Calu3 (cell line): ENCODE measurements around the gene APOA1. TPM values are rescaled to one million over a fixed set of nuclear protein-coding genes. Genes with fewer than 3 reads are reported as not detected.

Experiments
- BruUV-seq: library from RNA; stranded (reverse); fragments of 400-500 nt; replicated peaks from 2 replicates; lab custom pipeline; 2021; lab: Mats Ljungman, UMichigan
- CTCF ChIA-PET: fragments of 300-600 bp; sonication (Branson Sonifier 250); formaldehyde crosslinking; loops from one replicate; lab custom pipeline; 2022; ENCODE audit warnings: antibody characterized with exemption; lab: Charles Lee
- DNase-seq: peaks from one replicate; pipeline ENCODE4 v3.0.0; 2022
- H3K27ac Mint-ChIP-seq: one replicate; pipeline ENCODE4 v1.8.0; 2022; ENCODE audit warnings: mixed read lengths; ENCODE audit not compliant: unreplicated experiment
- H3K27me3 Mint-ChIP-seq: one replicate; pipeline ENCODE4 v1.8.0; 2022; ENCODE audit warnings: mixed read lengths; ENCODE audit not compliant: unreplicated experiment
- H3K36me3 Mint-ChIP-seq: one replicate; pipeline ENCODE4 v1.8.0; 2022; ENCODE audit warnings: mild to moderate bottlenecking, moderate library complexity, mixed read lengths; ENCODE audit not compliant: insufficient read depth, unreplicated experiment
- H3K4me1 Mint-ChIP-seq: one replicate; pipeline ENCODE4 v1.8.0; 2022; ENCODE audit warnings: mild to moderate bottlenecking, low read depth, mixed read lengths; ENCODE audit not compliant: unreplicated experiment
- H3K4me3 Mint-ChIP-seq: one replicate; pipeline ENCODE4 v1.8.0; 2022; ENCODE audit warnings: mild to moderate bottlenecking, low read depth, moderate library complexity, mixed read lengths; ENCODE audit not compliant: unreplicated experiment
- H3K9me3 Mint-ChIP-seq: one replicate; pipeline ENCODE4 v1.8.0; 2022; ENCODE audit warnings: low read depth, mixed read lengths; ENCODE audit not compliant: unreplicated experiment
- intact Hi-C: fragments of 100-400 bp; cut with micrococcal nuclease; formaldehyde crosslinking; loops from one replicate; pipeline ENCODE4 v1.10.0; 2022; ENCODE audit not compliant: unreplicated experiment
- total RNA-seq: library from RNA; stranded (reverse); gene quantifications from 2 replicates; pipeline ENCODE4 v1.2.3, GENCODE V29; 2022
- TF ChIP-seq, protein P1 (sequence below): fragments of 200-600 bp; IDR thresholded peaks from one replicate; pipeline ENCODE4 v1.8.0; 2022; ENCODE audit warnings: antibody characterized with exemption; ENCODE audit not compliant: unreplicated experiment

Gene APOA1
- total RNA-seq, 1 experiment from 2014 or later, result not detected

DNA sequence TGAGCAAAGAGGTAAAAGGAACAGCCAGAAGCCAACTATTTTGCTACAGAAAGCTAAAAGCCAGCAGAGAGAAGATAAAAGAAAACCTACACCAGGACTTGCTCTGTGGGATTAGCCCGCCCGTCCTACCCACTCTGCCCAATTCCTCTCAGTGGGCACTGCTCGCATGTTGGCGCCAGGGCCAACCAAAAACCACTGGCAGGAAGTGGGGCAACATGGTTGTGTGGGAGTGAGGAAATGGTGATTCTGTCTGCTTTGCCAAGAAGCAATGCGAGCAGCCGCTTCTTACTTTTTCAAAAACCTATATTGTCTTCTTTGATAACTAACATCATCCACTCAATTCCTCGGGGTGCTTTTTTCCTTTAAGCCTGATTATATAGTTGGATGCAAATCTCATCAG lies 14.2 kb upstream of the APOA1 start:
- Mint-ChIP-seq H3K4me1 (peaks cover 8% of the 10 kb centered on the region), H3K36me3 (no peaks in the 10 kb centered on the region), H3K9me3 (no peaks in the 10 kb centered on the region), H3K4me3 (no peak overlapping the region), H3K27me3 (no peaks in the 10 kb centered on the region), H3K27ac (no peak overlapping the region)
- DNase-seq, result no peak
- TF ChIP-seq, protein P1, sequence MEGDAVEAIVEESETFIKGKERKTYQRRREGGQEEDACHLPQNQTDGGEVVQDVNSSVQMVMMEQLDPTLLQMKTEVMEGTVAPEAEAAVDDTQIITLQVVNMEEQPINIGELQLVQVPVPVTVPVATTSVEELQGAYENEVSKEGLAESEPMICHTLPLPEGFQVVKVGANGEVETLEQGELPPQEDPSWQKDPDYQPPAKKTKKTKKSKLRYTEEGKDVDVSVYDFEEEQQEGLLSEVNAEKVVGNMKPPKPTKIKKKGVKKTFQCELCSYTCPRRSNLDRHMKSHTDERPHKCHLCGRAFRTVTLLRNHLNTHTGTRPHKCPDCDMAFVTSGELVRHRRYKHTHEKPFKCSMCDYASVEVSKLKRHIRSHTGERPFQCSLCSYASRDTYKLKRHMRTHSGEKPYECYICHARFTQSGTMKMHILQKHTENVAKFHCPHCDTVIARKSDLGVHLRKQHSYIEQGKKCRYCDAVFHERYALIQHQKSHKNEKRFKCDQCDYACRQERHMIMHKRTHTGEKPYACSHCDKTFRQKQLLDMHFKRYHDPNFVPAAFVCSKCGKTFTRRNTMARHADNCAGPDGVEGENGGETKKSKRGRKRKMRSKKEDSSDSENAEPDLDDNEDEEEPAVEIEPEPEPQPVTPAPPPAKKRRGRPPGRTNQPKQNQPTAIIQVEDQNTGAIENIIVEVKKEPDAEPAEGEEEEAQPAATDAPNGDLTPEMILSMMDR, result no peak
- no TSS peak for BruUV-seq
- CTCF ChIA-PET, result no interaction called here
- intact Hi-C loops, result no loop called here

DNA sequence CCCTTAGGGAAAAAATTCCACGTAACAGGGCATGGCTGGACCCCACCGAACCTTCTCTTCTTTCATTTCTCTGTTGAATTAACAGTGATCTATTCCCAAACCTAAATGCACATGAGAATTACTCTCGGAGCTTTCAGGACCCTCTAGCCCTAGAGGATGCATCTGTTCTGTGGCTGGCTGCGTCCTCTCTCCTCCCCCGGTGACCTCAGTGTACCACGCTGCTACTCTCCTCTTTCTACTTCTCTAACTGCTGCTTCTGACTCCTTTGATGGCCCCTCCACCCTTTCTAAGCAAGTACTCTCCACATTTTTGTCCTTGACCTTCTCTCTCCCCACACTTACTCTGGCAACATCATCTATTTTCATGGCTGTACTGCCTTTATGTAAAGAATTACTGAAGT lies 12.1 kb upstream of the APOA1 start:
- BruUV-seq, result no TSS peak
- intact Hi-C loops, result no loop called here
- DNase-seq, result no peak
- Mint-ChIP-seq H3K27ac (no peak overlapping the region), H3K4me3 (no peak overlapping the region), H3K27me3 (no peaks in the 10 kb centered on the region), H3K36me3 (no peaks in the 10 kb centered on the region), H3K4me1 (peaks cover 8% of the 10 kb centered on the region), H3K9me3 (no peaks in the 10 kb centered on the region)
- TF ChIP-seq, protein P1, result no peak
- CTCF ChIA-PET, result no interaction called here

DNA sequence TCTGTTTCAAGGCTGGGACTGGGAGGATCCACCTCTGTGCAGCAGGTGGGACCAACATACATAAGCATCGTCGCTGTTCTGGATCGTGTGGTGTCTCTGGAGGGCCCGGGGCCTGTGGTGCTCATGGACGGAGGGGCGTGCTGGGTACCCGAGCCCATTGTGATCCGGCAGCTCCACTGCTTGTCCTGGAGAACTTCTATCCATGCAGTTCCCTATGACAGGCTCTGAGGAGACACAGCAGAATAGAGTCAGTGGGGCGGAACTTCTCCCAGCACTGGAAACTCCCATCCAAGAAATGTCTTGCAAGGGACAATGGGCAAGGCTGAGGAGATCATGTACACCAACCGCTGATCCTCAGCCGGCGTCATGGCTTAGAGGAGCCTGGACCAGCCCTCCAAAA lies 11.6 kb upstream of the APOA1 start:
- intact Hi-C loops, result no loop called here
- no peaks in the 10 kb centered on the region for H3K36me3 Mint-ChIP-seq

DNA sequence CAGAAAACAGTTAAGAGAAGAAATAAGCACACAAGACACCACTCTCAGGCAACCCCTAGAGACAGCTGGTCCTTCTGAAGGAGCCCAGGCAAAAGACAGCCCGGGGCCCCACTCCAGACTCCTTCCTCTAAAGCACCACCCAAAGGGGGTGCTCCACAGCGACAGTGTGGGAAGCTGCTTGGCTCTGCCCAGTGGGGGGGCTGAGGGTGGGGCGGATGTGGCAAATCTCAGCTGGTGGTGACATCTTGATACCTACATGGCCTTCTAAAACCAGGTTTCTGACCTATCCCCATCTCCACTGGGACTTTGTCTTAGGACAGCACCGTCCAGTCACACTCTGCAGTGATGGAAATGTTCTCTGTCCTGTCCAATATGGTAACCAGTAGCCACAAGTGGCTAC lies 10.2 kb upstream of the APOA1 start:
- Mint-ChIP-seq H3K4me3 (no peak overlapping the region), H3K27me3 (no peaks in the 10 kb centered on the region), H3K4me1 (peaks cover 4% of the 10 kb centered on the region), H3K27ac (no peak overlapping the region), H3K9me3 (no peaks in the 10 kb centered on the region), H3K36me3 (peaks cover 5% of the 10 kb centered on the region)
- intact Hi-C loops, result no loop called here
- no TSS peak for BruUV-seq
- TF ChIP-seq, protein P1, result no peak
- no peak for DNase-seq
- CTCF ChIA-PET, result no interaction called here

More for the DNA sequence above, 11.6 kb upstream of the APOA1 start:
- CTCF ChIA-PET, result no interaction called here
- no peaks in the 10 kb centered on the region for H3K9me3 Mint-ChIP-seq
- H3K4me1 Mint-ChIP-seq, result peaks cover 8% of the 10 kb centered on the region
- TF ChIP-seq, protein P1, result no peak
- no peak for DNase-seq
- no peaks in the 10 kb centered on the region for H3K27me3 Mint-ChIP-seq
- no TSS peak for BruUV-seq
- H3K27ac Mint-ChIP-seq, result no peak overlapping the region
- H3K4me3 Mint-ChIP-seq, result no peak overlapping the region
